ENCODE results near the gene ESCO1. TPM values are rescaled to one million over a fixed set of nuclear protein-coding genes. Genes with fewer than 3 reads are reported as not detected.

The ESCO1 gene
- total and polyA plus RNA-seq, 12 donors, result 6.7 to 34.2 (median 12.0) TPM

DNA sequence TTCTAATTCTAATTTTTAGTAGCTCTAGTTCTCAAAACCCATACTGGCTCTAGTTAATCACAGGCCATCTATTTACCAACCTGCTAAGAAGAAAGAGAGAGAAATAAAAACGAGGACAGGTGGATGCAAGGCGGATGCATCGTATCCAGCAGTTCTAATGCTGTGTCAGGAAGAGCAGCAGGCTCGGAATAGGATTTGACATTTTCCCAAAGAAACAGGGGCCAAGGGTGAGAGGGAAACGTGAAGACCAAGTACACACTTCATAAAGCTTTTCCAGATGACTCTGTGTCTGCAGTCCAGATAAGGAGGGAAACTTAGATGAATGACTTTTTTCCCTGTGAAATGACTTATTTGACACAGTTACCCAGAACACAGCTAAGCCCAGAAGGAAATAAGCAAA is 117.5 kb downstream of the ESCO1 start:
- DNase-seq, result no peak
- no peak overlapping the region for H3K4me3 ChIP-seq
- no peak overlapping the region for H3K27ac ChIP-seq
- H3K4me1 ChIP-seq (replicated peaks in 1 of 2), result no peaks in the 10 kb centered on the region
- intact Hi-C loops (cut with DNase I), result loop anchor here in 1 of 2 donors (10.0 kb wide), 1 partner anchor 482 kb away; no protein-coding TSS in a partner anchor
- peaks cover 6% of the 10 kb centered on the region for H3K27me3 ChIP-seq
- no peaks in the 10 kb centered on the region for H3K9me3 ChIP-seq (replicated peaks in 1 of 3)
- TF ChIP-seq POLR2A (IDR thresholded peaks at IDR 0.05), result no peak
- TF ChIP-seq CTCF (IDR thresholded peaks at IDR 0.05), result no peak
- 68 to 79% (median 76%) methylated on average over 5 of the region's 5 CpGs for WGBS, 4 donors
- H3K36me3 ChIP-seq (replicated peaks in 1 of 2), result no peaks in the 10 kb centered on the region

DNA sequence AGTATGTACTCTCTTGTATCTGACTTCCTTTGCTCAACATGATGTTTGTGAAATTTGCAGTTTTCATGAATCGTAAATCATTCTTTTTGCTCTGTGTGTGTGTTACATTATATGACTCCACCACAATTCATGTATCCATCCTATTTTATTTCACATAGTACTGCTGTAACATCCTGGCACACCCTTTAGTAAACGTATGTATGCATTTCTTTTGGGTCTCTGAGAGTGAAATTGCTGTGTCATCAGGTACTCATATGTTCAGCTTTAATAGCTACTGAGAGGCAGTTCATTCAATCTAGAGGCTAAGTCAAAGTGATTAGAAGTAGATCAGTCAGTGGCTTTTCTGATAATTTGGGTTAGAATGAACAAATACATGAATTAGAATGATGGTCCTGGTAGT is 118.8 kb downstream of the ESCO1 start:
- H3K27me3 ChIP-seq, result peaks cover 6% of the 10 kb centered on the region
- WGBS, 4 donors, result 65 to 75% (median 66%) methylated on average over 2 of the region's 2 CpGs
- intact Hi-C loops (cut with DNase I), result loop anchor here in 1 of 2 donors (10.0 kb wide), 1 partner anchor 483 kb away; no protein-coding TSS in a partner anchor
- H3K36me3 ChIP-seq (replicated peaks in 1 of 2), result no peaks in the 10 kb centered on the region
- H3K27ac ChIP-seq, result no peak overlapping the region
- H3K4me3 ChIP-seq, result no peak overlapping the region
- H3K4me1 ChIP-seq (replicated peaks in 1 of 2), result no peaks in the 10 kb centered on the region
- H3K9me3 ChIP-seq (replicated peaks in 1 of 3), result no peaks in the 10 kb centered on the region
- no peak for DNase-seq
- TF ChIP-seq CTCF (IDR thresholded peaks at IDR 0.05) (no peak), POLR2A (IDR thresholded peaks at IDR 0.05) (no peak)

GRCh38 chr18:21479721-21480120 is 120.8 kb downstream of the ESCO1 start:
- H3K27me3 ChIP-seq, result peaks cover 6% of the 10 kb centered on the region
- intact Hi-C loops (cut with DNase I), result loop anchor here in 1 of 2 donors (10.0 kb wide), 1 partner anchor 485 kb away; no protein-coding TSS in a partner anchor

More at GRCh38 chr18:21479721-21480120, 120.8 kb downstream of the ESCO1 start:
- Histone ChIP-seq H3K4me3 (no peak overlapping the region), H3K27ac (no peak overlapping the region), H3K36me3 (replicated peaks in 1 of 2) (no peaks in the 10 kb centered on the region), H3K4me1 (replicated peaks in 1 of 2) (no peaks in the 10 kb centered on the region), H3K9me3 (replicated peaks in 1 of 3) (no peaks in the 10 kb centered on the region)
- DNase-seq, result no peak
- TF ChIP-seq CTCF (IDR thresholded peaks at IDR 0.05), result no peak
- TF ChIP-seq POLR2A (IDR thresholded peaks at IDR 0.05), result no peak
- 86 to 94% (median 89%) methylated on average over 5 of the region's 5 CpGs for WGBS, 4 donors

Other genes starting within 250 kb of the ESCO1 start
- gene SNRPD1, start 11.6 kb upstream of the ESCO1 start, total RNA-seq, result 10 to 100 TPM in 5 of 9 donors, 1 to 10 TPM in 4; 2.6 to 75.9 (median 23.8) TPM
- 100 to 1,000 TPM in 1 of 3 donors, 10 to 100 TPM in 2; 12.2 to 104 (median 13.3) TPM for gene SNRPD1, start 11.6 kb upstream of the ESCO1 start, polyA plus RNA-seq
- 10 to 100 TPM in 5 of 9 donors, 1 to 10 TPM in 4; 2.6 to 25.2 (median 10.3) TPM for gene ABHD3, start 104.1 kb upstream of the ESCO1 start, total RNA-seq
- 10 to 100 TPM in 2 of 3 donors, 1 to 10 TPM in 1; 8.5 to 13.4 (median 13.1) TPM for gene ABHD3, start 104.1 kb upstream of the ESCO1 start, polyA plus RNA-seq
- 10 to 100 TPM; 13.8 to 50.1 (median 22.2) TPM for gene MIB1, start 140.1 kb upstream of the ESCO1 start, total RNA-seq
- 10 to 100 TPM in 1 of 3 donors, 1 to 10 TPM in 2; 3.1 to 13.0 (median 3.5) TPM for gene MIB1, start 140.1 kb upstream of the ESCO1 start, polyA plus RNA-seq

All from adrenal gland (tissue), 12 donors.